Caco-2 (cell line): ENCODE results near the gene TBXA2R. TPM values are rescaled to one million over a fixed set of nuclear protein-coding genes. Genes with fewer than 3 reads are reported as not detected.

Experiments
- BruUV-seq: library from RNA; stranded (reverse); fragments of 400-500 nt; replicated peaks from 2 replicates; lab custom pipeline; 2021; lab: Mats Ljungman, UMichigan
- CTCF ChIA-PET: fragments of 300-600 bp; sonication (Branson Sonifier 250); formaldehyde crosslinking; loops from one replicate; lab custom pipeline; 2022; ENCODE audit warnings: antibody characterized with exemption; lab: Charles Lee
- POLR2A ChIA-PET: fragments of 300-600 bp; sonication (Branson Sonifier 250); formaldehyde crosslinking; loops from one replicate; lab custom pipeline; 2022; ENCODE audit warnings: antibody characterized with exemption; lab: Charles Lee
- DNase-seq, 2 experiments: peaks; one replicate each; pipeline versions ENCODE4 v3.0.0 to v3.0.0-alpha.2; 2020 to 2022
- H3K27me3 ChIP-seq: replicated peaks from 2 replicates; pipeline ENCODE4 v1.6.0; 2011; ENCODE audit warnings: low read length; ENCODE audit not compliant: control insufficient read depth, insufficient read depth
- H3K36me3 ChIP-seq: 2 replicates; pipeline ENCODE4 v1.5.1; 2011; ENCODE audit warnings: low read length; ENCODE audit not compliant: control insufficient read depth, insufficient read depth
- H3K4me1 ChIP-seq: fragments of 250-450 bp; sonication (Bioruptor Pico); 2 replicates; pipeline ENCODE4 v1.5.1; 2020; ENCODE audit warnings: mild to moderate bottlenecking
- H3K4me3 ChIP-seq: 2 replicates; pipeline ENCODE4 v1.5.1; 2011; ENCODE audit warnings: low read depth, mild to moderate bottlenecking, control low read depth, low read length
- H3K9me3 ChIP-seq: fragments of 250-450 bp; sonication (Bioruptor Pico); 2 replicates; pipeline ENCODE4 v1.5.1; 2020; ENCODE audit warnings: mild to moderate bottlenecking, moderate library complexity
- H3K27ac Mint-ChIP-seq: one replicate; pipeline ENCODE4 v1.8.0; 2022; ENCODE audit warnings: mixed read lengths; ENCODE audit not compliant: unreplicated experiment
- H3K27me3 Mint-ChIP-seq: one replicate; pipeline ENCODE4 v1.8.0; 2022; ENCODE audit warnings: mixed read lengths; ENCODE audit not compliant: insufficient read depth, unreplicated experiment
- H3K36me3 Mint-ChIP-seq: one replicate; pipeline ENCODE4 v1.8.0; 2022; ENCODE audit warnings: mild to moderate bottlenecking, mixed read lengths; ENCODE audit not compliant: insufficient read depth, unreplicated experiment
- H3K4me1 Mint-ChIP-seq: one replicate; pipeline ENCODE4 v1.8.0; 2022; ENCODE audit warnings: low read depth, mixed read lengths; ENCODE audit not compliant: unreplicated experiment
- H3K4me3 Mint-ChIP-seq: one replicate; pipeline ENCODE4 v1.8.0; 2022; ENCODE audit warnings: mild to moderate bottlenecking, moderate library complexity, mixed read lengths; ENCODE audit not compliant: unreplicated experiment
- H3K9me3 Mint-ChIP-seq: one replicate; pipeline ENCODE4 v1.8.0; 2022; ENCODE audit warnings: mixed read lengths; ENCODE audit not compliant: unreplicated experiment
- CTCF ChIP-seq, 2 experiments: fragments of 200-600 bp in 1 of 2; IDR thresholded peaks; 1 replicate in 1 of 2; 2 replicates in 1 of 2; pipeline versions ENCODE4 v1.5.1 to v1.8.0; 2011 to 2022; ENCODE audit warnings: antibody characterized with exemption in 1 of 2, control low read depth in 1 of 2, inconsistent platforms in 1 of 2, low read depth in 1 of 2, low read length in 1 of 2, mild to moderate bottlenecking in 1 of 2, moderate library complexity in 1 of 2; ENCODE audit not compliant: insufficient read depth in 1 of 2, severe bottlenecking in 1 of 2, unreplicated experiment in 1 of 2
- intact Hi-C: fragments of 100-400 bp; cut with micrococcal nuclease; formaldehyde crosslinking; loops from one replicate; pipeline ENCODE4 v1.10.0; 2022; ENCODE audit not compliant: unreplicated experiment
- total RNA-seq: library from RNA; stranded (reverse); gene quantifications from 2 replicates; pipeline ENCODE4 v1.2.3, GENCODE V29; 2022

TBXA2R gene
- total RNA-seq, 1 experiment from 2014 or later: 0.11 TPM

- Mint-ChIP-seq H3K4me1 (no peaks in the 10 kb centered on the region), H3K9me3 (no peaks in the 10 kb centered on the region), H3K36me3 (peaks cover 42% of the 10 kb centered on the region), H3K27ac (no peak overlapping the region), H3K27me3 (no peaks in the 10 kb centered on the region), H3K4me3 (no peak overlapping the region)
- no TSS peak for BruUV-seq
- no peaks in the 10 kb centered on the region for H3K27me3 ChIP-seq
- CTCF ChIA-PET: interaction anchor here (1.0 to 1.6 kb wide), 3 partner anchors 10 to 73 kb away, joined by 4 to 6 read pairs (median 5); no protein-coding TSS in a partner anchor
- no peaks in the 10 kb centered on the region; the same call in 1 of the 2 replicates for H3K36me3 ChIP-seq
- no peaks in the 10 kb centered on the region for H3K4me1 ChIP-seq
- DNase-seq: no peak
- no peak overlapping the region for H3K4me3 ChIP-seq
- TF ChIP-seq CTCF (IDR thresholded peaks at IDR 0.05; ENCODE audit: insufficient read depth in 1 of 2, low read depth in 1 of 2, low read length in 1 of 2, severe bottlenecking in 1 of 2, unreplicated experiment in 1 of 2): no peak
- intact Hi-C loops: no loop called here
- no peaks in the 10 kb centered on the region for H3K9me3 ChIP-seq
- POLR2A ChIA-PET: no interaction called here
Observed at GRCh38 chr19:3545669-3546034, 61.0 kb downstream of the TBXA2R start.

GRCh38 chr19:3544742-3545668 lies 61.7 kb downstream of the TBXA2R start:
- no peaks in the 10 kb centered on the region; the same call in 1 of the 2 replicates for H3K36me3 ChIP-seq
- peak; percentile 91 to 94 for TF ChIP-seq CTCF (IDR thresholded peaks at IDR 0.05; ENCODE audit: insufficient read depth in 1 of 2, low read depth in 1 of 2, low read length in 1 of 2, severe bottlenecking in 1 of 2, unreplicated experiment in 1 of 2)
- no peaks in the 10 kb centered on the region for H3K27me3 ChIP-seq
- H3K4me1 Mint-ChIP-seq: no peaks in the 10 kb centered on the region
- intact Hi-C loops: no loop called here
- ChIA-PET POLR2A (no interaction called here), CTCF (interaction anchor here (0.5 to 1.6 kb wide), 9 partner anchors 9 to 218 kb away, joined by 3 to 7 read pairs (median 4); partner anchors contain the start of genes MFSD12 and MRPL54)
- no peaks in the 10 kb centered on the region for H3K27me3 Mint-ChIP-seq
- H3K4me3 Mint-ChIP-seq: no peak overlapping the region
- H3K4me1 ChIP-seq: no peaks in the 10 kb centered on the region
- no TSS peak for BruUV-seq
- H3K9me3 ChIP-seq: no peaks in the 10 kb centered on the region
- H3K27ac Mint-ChIP-seq: no peak overlapping the region
- H3K4me3 ChIP-seq: no peak overlapping the region
- peaks cover 41% of the 10 kb centered on the region for H3K36me3 Mint-ChIP-seq
- no peaks in the 10 kb centered on the region for H3K9me3 Mint-ChIP-seq
- peak; percentile 63 to 84 for DNase-seq

Other genes with a start within 250 kb of the TBXA2R start
- gene NFIC, start 240.3 kb downstream of the TBXA2R start, total RNA-seq: 5.1 and 5.5 TPM in 2 replicates
- 1.2 and 1.7 TPM in 2 replicates for gene SMIM24, start 126.3 kb downstream of the TBXA2R start, total RNA-seq
- gene SMIM44, start 123.4 kb downstream of the TBXA2R start, total RNA-seq: not detected in 2 replicates
- gene DOHH, start 106.2 kb downstream of the TBXA2R start, total RNA-seq: 17.4 and 18.3 TPM in 2 replicates
- gene FZR1, start 100.6 kb downstream of the TBXA2R start, total RNA-seq: 58.1 and 59.1 TPM in 2 replicates
- gene TEKTIP1, start 67.7 kb downstream of the TBXA2R start, total RNA-seq: 1.5 and 1.9 TPM in 2 replicates
- 60.6 and 61.7 TPM in 2 replicates for gene MFSD12, start 49.3 kb downstream of the TBXA2R start, total RNA-seq
- 33.9 and 34.5 TPM in 2 replicates for gene HMG20B, start 33.9 kb downstream of the TBXA2R start, total RNA-seq
- gene GIPC3, start 21.4 kb downstream of the TBXA2R start, total RNA-seq: not detected in 2 replicates
- 32.2 and 33.9 TPM in 2 replicates for gene CACTIN, start 19.9 kb upstream of the TBXA2R start, total RNA-seq
- gene PIP5K1C, start 93.6 kb upstream of the TBXA2R start, total RNA-seq: 24.5 and 27.0 TPM in 2 replicates
- gene TJP3, start 101.5 kb upstream of the TBXA2R start, total RNA-seq: 79.3 and 83.6 TPM in 2 replicates
- 22.1 and 23.5 TPM in 2 replicates for gene APBA3, start 154.8 kb upstream of the TBXA2R start, total RNA-seq
- gene MRPL54, start 155.8 kb upstream of the TBXA2R start, total RNA-seq: 46.4 and 54.5 TPM in 2 replicates
- gene RAX2, start 165.4 kb upstream of the TBXA2R start, total RNA-seq: not detected in 2 replicates
- gene MATK, start 179.5 kb upstream of the TBXA2R start, total RNA-seq: 0.29 and 0.72 TPM in 2 replicates